ENCODE data around the gene COX7A2L.
"Not testable (repeated sequence)": the region's sequence is repeated elsewhere in the genome, so short reads cannot be mapped to it uniquely, and the experiment has no call there.

The COX7A2L gene

DNA sequence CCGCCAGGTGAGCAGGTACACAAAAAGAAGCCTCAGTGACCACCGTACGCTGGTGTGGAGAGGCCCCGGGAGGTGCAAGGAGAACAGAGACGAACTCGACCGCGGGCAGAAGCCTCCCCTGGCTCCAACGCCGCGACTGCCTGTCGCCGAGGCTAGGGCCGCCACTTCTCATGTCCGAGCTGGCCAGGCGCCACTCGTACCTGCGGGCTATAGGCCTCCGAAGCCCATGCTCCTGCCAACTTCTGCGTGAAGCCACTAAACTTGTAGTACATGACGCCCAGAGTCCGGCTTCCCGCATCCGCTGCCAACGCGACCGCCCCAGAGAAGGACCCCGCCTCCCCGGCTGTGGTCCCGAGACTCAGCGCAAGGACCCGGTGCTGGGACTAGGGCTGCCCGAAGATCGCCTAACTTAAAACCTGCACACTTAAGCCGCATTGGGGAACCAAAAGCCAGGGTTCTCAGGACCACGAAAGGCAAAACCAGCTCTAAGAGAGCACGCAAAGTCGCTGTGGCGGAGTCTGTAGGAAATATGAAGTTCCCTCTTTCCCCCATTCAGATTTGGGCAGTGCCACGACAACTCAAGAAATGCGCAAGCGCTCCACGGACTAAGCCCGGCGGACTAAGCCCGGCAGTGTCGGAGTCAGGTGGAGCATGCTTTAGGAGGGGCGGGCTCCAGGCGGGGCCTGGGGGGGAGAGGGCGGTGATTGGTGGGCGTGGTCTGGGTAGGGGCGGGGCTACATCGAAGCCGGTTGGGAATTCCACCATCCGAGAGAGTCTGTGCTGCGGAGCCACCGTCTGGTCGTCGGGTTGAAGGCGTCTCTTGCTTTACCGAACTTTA, at the start of gene COX7A2L:
Gene COX7A2L, minus strand, starts transcription at position 328 of the 838 bp plus-strand sequence. Its CDS starts 56 bp downstream, at position 272.
- DNase-seq, result peak; percentile 95
- in situ Hi-C loops (cut with MboI; ENCODE audit: low pct_unique_long_range_greater_than_20kb, low sequenced_read_pairs), result no loop called here

- DNase-seq, result no peak
- in situ Hi-C loops (cut with MboI; ENCODE audit: low pct_unique_long_range_greater_than_20kb, low sequenced_read_pairs), result no loop called here
Measured at GRCh38 chr2:42408009-42408408, 47.0 kb upstream of the COX7A2L start.

DNA sequence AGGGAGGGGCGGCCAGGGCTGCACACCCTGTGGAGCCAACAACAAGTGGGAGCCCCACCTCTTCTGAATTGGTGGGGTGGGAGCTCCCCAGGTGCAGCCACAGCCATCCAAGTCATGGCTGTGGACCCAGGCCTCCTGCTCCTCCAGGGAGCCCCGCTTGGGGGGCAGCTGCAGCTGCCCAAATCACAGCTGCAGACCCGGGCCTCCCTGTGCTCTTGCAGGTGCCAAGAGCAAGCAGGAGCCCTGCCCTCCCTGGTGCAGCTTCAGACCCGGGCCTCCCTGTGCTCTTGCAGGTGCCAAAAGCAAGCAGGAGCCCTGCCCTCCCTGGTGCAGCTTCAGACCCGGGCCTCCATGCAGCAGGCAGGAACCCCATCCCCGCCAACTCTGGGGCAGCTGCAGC, 46.5 kb upstream of the COX7A2L start:
- in situ Hi-C loops (cut with MboI; ENCODE audit: low pct_unique_long_range_greater_than_20kb, low sequenced_read_pairs), result no loop called here
- no peak for DNase-seq

GRCh38 chr2:42404676-42405075, 43.7 kb upstream of the COX7A2L start:
- DNase-seq, result no peak
- in situ Hi-C loops (cut with MboI; ENCODE audit: low pct_unique_long_range_greater_than_20kb, low sequenced_read_pairs), result no loop called here

- DNase-seq, result no peak
- in situ Hi-C loops (cut with MboI; ENCODE audit: low pct_unique_long_range_greater_than_20kb, low sequenced_read_pairs), result no loop called here
Measured at GRCh38 chr2:42401773-42402172, 40.8 kb upstream of the COX7A2L start.

- DNase-seq; in situ Hi-C loops (cut with MboI; ENCODE audit: low pct_unique_long_range_greater_than_20kb, low sequenced_read_pairs): not testable (repeated sequence)
Measured at GRCh38 chr2:42398052-42398451, 37.0 kb upstream of the COX7A2L start.

DNA sequence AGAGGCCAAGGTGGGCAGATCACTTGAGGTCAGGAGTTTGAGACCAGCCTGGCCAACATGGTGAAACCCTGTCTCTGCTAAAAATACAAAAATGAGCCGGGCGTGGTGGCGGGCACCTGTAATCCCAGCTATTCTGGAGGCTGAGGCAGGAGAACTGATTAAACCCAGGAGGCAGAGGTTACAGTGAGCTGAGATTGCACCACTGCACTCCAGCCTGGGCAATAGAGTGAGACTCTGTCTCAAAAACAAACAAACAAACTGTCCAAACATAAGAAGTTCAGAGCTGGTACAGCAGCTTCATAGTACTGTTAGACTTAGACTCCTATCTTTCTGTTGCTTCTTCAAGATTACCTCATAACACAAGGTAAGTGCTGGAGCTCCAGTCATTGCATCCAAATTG, 32.3 kb upstream of the COX7A2L start:
- DNase-seq; in situ Hi-C loops (cut with MboI; ENCODE audit: low pct_unique_long_range_greater_than_20kb, low sequenced_read_pairs): not testable (repeated sequence)

- no peak for DNase-seq
- in situ Hi-C loops (cut with MboI; ENCODE audit: low pct_unique_long_range_greater_than_20kb, low sequenced_read_pairs), result no loop called here
Measured at GRCh38 chr2:42392191-42392590, 31.2 kb upstream of the COX7A2L start.

- no peak for DNase-seq
Measured at GRCh38 chr2:42390401-42390969, 29.5 kb upstream of the COX7A2L start.

DNA sequence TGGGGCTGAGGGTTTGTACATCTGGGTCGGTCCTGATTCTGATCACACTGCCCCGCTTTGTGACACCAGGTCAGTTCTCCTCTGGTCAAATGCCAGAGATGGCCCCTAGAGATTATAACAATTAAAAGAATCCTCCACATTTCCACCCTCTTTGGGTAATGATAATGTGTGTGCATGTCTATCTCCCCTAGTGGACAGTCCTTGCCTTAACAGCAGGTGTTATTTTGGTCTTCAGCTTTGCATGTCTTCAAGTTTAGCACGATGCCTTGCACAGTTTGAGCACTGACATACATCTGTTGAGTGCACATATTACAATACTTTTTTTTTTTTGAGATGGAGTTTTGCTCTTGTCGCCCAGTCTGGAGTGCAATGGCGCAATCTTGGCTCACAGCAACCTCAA, 25.7 kb upstream of the COX7A2L start:
- in situ Hi-C loops (cut with MboI; ENCODE audit: low pct_unique_long_range_greater_than_20kb, low sequenced_read_pairs), result no loop called here
- DNase-seq, result no peak

More at GRCh38 chr2:42390401-42390969, 29.5 kb upstream of the COX7A2L start:
- in situ Hi-C loops (cut with MboI; ENCODE audit: low pct_unique_long_range_greater_than_20kb, low sequenced_read_pairs), result no loop called here

DNA sequence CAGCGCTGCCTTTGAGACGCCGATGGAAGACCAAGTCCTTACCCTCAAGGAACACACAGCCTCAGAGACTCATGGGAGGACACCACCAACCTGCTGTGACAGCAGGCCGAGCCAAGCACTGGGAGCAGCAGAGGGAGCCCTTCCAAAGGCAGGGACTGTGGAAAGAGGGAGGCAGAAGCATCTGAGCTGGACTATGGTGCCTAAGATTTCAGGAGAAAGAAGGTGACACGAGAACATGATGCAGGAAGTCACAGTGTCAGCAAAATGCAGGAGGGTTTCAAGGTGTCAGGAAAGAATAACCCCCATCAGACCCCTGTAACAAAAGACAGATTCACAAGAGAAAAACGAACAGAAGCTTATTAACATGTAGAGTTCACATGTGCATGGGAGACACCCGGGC, 24.2 kb upstream of the COX7A2L start:
- peak; percentile 9 for DNase-seq
- in situ Hi-C loops (cut with MboI; ENCODE audit: low pct_unique_long_range_greater_than_20kb, low sequenced_read_pairs), result no loop called here

- DNase-seq, result no peak
- in situ Hi-C loops (cut with MboI; ENCODE audit: low pct_unique_long_range_greater_than_20kb, low sequenced_read_pairs), result no loop called here
Measured at GRCh38 chr2:42383855-42384530, 23.0 kb upstream of the COX7A2L start.

DNA sequence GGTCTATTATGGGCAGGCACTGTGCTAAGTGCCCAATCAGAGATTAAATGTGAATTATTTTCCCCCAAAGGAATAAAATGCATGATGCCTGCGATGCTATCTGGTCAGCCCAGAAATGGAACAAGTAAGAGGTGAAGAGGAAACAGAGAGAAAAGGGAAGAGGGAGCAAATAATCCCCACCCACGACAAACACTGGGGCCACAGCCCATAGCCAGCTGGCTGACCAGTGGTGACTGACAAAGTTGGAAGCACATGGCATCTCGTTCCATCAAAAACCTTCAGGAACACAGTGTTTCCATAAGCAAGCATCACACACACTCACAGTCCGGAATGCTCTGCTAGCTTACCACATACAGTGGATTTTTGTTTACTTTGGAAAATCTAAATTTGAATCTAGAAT, 21.1 kb upstream of the COX7A2L start:
- no peak for DNase-seq
- in situ Hi-C loops (cut with MboI; ENCODE audit: low pct_unique_long_range_greater_than_20kb, low sequenced_read_pairs), result no loop called here

DNA sequence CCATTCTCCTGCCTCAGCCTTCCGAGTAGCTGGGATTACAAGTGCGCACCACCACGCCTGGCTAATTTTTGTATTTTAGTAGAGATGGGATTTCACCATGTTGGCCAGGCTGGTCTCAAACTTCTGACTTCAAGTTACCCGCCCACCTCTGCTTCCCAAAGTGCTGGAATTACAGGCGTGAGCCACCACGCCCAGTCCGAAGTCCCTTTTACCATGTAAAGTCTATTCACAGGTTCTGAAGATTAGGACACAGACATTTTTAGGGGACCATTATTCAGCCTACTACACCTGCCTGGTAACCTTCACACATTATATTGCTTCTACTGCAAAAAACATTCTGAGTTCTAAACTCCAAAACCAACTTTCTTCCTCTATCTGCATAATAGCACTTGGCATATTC, 19.0 kb upstream of the COX7A2L start:
- DNase-seq; in situ Hi-C loops (cut with MboI; ENCODE audit: low pct_unique_long_range_greater_than_20kb, low sequenced_read_pairs): not testable (repeated sequence)

- in situ Hi-C loops (cut with MboI; ENCODE audit: low pct_unique_long_range_greater_than_20kb, low sequenced_read_pairs), result no loop called here
- no peak for DNase-seq
Measured at GRCh38 chr2:42378415-42378814, 17.4 kb upstream of the COX7A2L start.

DNA sequence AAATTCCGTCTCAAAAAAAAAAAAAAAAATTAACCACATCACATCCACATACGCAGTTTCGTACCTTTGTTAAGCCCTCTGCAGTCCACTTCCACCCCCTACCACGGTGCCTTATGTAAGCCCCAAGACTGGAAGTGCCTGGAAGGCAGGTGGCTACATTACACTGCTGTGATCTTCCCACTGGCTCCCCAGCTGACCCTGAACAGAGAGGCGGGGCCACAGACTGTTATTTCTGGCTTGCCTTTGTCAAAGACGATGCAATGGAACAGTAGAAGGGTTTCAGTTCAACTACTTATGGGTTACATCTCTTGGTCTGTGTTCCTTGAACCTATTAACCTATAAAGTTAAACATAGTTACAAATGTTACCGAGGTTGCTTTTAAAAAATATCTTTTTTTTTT, 15.7 kb upstream of the COX7A2L start:
- DNase-seq, result no peak
- in situ Hi-C loops (cut with MboI; ENCODE audit: low pct_unique_long_range_greater_than_20kb, low sequenced_read_pairs), result no loop called here

GRCh38 chr2:42372474-42373200, 11.6 kb upstream of the COX7A2L start:
- in situ Hi-C loops (cut with MboI; ENCODE audit: low pct_unique_long_range_greater_than_20kb, low sequenced_read_pairs), result no loop called here
- DNase-seq, result no peak

DNA sequence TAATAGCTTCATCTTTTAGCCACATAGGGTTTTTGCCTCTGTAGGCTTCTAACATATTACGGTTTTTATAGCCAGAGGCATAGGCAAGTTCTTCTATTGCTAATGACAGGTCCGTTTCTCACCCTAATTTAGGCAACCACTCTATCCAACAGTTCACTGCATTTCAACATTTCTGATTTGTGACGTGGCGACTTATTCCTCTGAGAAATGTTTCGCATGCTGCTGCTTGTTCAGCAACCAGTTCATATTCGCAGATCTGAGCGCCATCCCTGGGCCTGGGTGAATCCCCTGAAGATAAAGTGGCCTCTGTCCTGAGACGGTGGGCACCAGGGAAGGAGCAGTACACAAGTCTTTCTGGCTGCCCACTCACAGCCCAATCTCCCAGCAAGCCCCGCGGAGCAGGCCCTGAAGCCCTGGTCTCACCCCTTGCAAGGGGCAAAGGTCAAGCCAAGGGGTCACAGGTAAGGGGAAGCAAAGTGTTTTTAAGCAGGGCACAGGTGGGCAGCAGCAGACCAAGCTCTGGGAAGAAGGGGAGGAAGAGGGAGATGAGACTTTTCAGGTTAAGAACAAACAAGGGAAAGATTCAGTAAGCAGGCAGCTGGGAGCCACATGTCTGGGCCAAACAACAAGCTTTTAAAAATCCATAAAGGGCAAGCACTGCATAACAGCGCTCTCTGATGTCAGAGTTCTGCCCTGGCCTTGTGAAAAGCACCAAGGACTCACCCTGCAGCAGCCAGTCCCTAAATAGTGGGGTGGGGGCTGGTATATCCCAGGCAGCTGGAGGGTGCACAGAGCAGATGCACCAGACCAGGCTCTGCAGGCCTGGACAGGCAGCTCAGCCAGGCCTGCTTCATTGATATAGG, 10.8 kb upstream of the COX7A2L start:
- DNase-seq, result no peak
- in situ Hi-C loops (cut with MboI; ENCODE audit: low pct_unique_long_range_greater_than_20kb, low sequenced_read_pairs), result no loop called here

Data from KBM-7 (cell line).